NCI-H2081 (cell line): ENCODE results near the gene CAMK2B.

Experiments used
- DNase-seq, 2 experiments: peaks; one replicate each; lab custom pipeline; 2025; lab: John Stamatoyannopoulos, UW

The CAMK2B gene

DNA sequence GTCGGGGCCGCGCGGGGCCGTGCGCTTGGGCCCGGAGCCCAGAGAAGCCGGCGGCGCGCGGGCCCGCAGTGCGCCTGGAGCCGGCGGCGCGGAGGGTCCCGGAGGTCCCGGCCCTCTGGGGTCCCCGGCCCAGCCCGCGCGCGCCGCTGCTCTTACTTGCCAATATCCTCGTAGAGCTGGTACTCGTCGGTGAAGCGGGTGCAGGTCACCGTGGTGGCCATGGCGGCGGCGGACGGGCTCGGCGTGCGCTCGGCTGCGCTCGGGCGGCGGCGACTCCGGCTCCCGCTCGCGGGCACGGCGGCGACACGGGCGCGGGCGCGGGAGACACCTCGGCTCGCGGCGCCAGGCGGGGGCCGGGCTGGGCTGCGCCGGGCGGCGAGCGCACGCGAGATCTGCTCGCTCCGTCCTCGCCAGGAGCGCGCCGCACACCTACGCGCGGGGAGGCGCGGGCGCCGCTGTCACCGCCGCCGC, at the start of gene CAMK2B:
Gene CAMK2B, minus strand, starts transcription at position 394 of the 471 bp plus-strand sequence. Its CDS starts 173 bp downstream, at position 221.
- peak; percentile 33 to 43 for DNase-seq

DNA sequence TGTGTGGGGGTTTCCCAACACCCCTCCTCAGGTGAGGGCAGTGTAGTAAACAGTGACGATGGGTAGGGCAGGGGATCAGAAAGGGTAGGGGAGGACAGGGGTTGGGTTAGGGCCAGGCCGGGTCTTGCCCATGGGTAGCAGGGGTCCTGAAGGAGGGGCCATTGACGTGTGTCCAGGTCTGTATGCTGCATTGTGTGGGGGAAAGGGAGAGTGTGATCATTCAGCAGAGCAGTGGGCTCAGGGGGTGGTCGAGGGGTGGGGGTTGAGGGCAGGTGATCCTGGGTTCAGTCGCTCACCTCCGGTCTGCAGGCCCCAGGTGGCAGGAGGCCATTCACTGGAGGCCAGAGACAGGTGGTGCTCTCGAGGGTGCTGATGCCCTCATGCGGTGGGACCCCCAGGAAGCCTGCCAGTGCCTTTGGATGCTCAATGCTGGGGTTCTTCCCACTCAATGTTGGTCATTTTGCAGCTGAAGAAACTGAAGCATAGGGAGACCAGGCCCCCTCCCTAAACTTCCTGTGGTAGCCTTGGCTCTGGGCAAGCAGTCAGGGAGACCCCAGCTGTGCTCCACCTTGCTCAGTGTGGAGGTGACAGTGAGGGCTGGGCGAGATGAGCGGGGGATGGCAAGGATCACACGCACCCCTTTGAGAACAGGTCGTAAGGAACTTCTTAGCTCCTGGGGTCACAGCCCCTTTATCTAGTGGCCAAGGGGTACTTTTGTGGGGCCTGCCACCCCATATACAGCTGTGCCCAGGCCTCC, 48.8 kb upstream of the CAMK2B start:
- DNase-seq = no peak

DNA sequence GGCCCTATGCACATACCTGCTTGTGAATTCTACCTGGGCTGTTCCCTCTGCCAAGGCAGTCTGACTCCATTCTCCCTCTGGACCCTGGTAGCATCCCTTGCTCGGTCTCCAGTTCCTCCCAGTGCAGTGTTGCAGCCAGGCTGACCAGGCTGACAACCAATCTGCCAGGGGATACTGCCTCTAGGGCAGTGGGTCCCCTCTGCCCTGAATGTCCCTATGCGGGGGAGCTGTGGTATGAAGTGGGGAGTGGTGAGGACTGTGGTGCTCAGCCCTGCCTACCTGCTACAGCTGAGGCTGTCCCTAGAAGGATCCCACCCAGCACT, 48.0 kb upstream of the CAMK2B start:
- DNase-seq = no peak

DNA sequence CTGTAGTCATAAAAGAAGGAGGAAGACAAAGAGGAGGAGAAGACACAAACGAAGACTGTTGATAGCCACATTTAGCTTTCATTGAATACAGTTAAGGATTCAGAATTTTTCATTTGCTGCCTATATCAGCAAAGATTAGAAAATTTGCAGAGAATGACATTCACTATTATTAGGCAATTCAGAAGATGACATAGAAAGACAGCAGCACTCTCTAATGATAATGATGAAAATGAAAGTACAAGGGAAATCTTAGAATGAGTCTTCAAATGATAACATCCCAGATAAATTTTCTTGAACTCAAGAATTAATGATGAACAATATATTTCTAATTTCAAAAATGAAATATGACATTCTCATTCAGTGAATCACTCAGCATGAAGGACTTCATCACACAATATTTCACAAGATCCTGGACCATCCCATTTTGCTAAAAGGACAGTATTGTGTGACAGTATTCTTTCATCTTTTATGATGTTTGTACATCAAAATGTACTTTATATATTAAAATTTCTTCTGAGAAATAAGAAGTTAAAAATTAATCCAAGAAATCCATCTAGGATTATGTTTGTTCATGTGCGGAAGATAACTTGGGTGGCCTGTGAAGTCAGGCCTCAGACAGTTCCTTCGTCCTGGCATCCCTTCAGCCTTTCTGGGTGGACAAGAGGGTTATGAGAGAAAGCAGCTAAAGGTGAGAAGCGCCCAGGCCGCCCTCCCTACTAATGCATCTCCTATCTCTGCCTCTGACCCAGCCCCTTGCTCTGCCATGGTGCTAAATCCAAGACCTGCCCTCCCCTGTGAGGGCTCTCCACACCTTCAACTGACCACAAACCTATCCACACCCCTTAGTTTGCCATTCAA, 47.4 kb upstream of the CAMK2B start:
- DNase-seq = no peak

DNA sequence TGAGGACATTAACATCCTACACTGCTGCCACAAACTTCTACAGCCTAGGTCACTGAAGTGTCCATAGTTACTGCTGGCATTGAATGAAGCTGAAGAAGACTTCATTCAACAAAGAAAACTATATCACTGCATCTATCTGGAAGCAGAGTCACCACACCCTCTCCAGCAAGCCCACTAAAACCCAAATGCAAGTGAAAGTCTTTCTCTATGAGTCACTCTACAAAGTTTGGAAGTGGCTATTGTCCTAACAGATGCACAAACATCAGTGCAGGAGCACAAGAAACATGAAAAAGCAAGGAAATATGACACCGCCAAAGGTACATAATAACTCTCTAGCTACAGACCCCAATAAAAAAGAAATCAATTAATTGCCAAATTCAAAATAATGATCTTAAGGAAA, 43.5 kb upstream of the CAMK2B start:
- DNase-seq = no peak

DNA sequence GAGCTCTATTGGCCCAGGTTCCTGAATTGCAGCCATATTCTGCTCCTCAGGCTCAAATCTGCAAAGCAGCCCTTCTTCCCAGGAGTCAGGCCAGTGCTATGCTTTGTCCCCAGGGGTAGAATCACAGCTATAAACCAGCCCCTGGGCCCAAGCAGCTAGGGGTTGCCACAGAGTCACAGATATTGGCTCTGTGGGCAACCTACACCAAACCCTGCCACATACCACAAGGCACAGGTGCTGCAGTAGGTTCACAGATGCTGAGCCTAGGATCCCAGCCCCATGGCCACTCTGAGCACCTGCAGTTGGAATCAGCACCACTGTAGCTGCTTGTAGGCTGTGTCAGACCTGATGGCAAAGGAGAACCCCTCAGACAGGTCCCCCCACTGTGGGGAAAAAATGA, 43.1 kb upstream of the CAMK2B start:
- no peak for DNase-seq

DNA sequence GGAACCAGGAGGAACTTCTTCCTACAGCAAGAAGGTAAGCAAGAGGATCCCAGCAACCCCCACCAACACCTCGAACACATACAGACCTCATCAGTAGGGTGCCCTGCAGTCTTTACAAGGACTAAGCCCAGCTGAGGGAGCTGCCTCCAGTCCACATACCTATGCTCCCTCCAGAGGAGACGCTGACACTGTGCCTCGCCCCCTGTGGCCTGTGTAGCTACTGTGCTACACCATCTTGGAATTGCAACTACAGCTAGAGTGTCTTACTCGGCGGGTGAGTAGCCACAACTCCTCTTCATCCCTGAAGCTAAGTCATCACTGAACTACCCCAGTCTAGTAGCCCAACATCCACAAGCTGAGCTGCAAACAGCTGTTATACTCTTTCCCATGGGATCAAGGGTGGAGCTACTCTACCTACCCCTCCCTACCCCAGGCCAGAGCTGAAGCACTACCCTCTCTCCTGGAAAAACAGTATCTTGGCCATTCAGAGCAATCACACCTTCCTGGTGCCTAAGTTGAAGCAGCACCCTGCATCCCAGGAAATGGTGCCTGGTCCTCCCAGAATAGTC, 42.2 kb upstream of the CAMK2B start:
- DNase-seq = no peak

DNA sequence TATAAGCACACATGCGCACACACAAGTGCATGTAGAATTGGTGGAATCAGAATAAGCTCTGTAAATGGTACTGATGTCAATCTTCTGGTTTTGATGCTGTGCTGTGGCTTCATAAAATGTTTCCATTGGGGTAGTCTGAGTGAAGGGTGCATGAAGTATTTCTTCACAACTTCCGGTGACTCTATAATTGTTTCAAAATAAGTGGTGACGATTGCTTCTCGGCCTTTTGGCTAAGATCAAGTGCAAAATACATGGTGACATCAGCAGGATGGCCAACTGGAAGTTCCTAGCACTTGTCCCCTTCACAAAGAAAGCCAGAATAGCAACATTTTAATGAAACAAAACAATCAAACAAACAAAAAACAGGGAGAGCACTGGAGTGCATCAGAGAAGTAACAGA, 41.6 kb upstream of the CAMK2B start:
- DNase-seq = no peak

DNA sequence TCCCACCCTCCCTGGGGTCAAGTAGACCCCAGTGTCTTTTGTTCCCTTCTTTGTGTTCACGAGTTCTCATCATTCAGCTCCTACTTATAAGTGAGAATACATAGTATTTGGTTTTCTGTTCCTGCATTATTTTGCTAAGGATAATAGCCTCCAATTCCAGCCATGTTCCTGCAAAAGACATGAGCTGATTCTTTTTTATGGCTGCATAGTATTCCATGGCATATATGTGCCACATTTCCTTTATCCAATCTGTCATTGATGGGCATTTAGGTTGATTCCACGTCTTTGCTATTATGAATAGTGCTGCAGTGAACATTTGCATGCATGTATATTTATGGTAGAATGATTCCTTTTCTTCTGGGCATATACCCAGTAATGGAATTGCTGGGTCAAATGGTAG, 28.3 kb upstream of the CAMK2B start:
- DNase-seq = no peak

DNA sequence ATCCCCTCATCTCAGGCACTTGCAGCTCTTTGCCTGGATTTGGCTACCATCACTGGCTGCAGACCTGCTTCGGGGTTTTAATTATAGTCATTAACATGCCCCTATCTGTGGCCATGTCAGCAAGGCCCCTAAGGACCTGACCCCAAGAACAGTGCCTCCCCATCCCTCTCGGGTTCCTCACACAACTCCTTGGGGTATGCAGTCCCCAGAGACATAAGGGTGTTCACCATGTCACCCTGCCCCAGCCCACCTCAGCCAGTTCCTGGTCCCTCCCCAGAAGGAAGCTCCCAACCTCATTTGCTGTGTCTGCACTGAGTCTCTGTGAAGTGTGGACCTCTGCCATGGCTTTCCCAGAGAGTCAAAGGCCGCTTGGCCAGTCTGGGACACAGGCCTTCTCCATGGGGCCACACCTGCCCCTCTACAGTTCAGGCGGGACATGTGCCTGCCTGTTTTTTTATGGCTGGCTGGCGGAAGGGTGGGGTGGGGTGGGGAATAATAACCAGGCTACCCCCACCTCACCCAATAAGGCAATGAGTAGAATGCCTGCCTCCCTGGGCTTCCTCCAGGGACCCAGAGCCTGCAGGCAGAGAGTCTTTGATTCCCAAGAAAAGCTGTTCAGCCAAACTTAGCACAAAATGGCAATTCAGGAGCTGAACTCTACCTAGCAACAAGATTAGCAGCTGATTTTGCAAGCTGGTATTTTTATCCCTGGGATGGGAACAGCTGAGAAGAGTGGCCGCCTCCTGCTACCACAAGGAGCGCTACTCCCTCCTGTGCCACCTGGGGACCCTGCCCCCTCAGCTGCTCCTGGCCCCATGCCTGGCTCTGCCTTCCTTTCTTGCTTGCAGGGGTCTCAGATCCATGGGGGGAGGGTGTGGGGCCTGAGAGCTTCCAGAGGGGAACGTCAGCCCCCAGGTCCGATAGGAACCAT, 23.7 kb upstream of the CAMK2B start:
- DNase-seq = no peak

DNA sequence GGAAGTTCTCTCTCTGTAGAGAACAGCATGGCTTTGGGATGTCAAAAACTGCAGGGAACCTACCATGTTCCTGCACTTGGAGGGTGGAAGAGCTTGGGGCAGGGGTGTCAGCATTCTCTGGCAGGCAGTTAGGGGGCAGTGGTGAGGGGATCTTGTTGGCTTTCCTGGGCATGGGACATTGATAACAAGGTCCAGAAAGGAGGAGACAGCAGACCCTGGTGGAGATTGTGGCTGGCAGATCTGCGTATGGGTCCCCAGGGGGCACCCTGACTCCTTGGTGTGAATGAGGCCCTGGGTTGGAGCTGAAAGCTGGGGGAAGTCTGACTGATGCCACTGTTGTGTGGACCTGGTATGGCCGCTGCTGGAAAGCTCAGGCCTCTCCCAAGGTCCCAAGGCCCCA, 22.9 kb upstream of the CAMK2B start:
- DNase-seq = no peak

DNA sequence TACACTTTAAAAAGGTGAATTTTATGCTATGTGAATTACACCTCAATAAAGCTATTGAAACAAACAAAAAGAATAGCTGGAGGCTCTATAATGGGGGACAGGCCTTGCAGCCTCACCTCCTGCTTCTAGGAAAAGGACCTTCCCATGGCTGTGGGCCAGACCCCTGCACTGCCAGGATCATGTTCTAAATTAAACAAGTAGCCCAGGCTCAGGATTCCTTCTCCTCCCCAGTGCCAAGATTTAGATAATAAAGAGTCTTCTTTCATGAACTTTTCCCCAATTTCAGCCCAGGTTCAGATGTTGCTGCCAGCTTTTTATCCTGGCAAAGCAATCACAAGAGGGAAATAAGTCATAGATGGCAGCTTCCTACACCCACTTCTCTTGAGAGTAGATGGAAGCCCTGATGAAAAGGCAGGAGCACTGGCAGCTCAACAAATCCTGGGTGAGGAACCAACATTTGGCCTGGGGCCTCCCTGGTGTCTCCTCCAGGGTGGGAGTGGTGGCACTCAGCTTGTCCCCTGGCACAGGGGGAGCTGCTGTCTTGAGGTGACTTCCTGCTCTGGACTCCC, 22.2 kb upstream of the CAMK2B start:
- no peak for DNase-seq

DNA sequence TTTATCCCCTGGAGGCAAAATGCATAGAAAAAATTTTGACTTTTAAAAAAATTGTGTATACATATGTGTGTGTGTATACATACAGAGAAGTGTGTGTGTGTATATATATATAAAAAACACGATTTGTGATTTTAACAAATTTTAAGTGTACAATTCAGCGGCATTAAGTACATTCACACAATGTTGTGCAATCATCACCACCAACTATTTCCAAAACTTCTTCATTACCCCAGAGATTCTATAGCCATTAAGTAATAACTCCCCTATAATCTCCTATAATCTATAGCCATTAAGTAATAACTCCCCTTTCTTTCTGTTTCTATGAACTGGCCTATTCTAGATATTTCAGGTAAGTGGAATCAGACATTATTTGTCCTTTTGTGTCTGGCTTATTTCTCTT, 20.7 kb upstream of the CAMK2B start:
- no peak for DNase-seq

DNA sequence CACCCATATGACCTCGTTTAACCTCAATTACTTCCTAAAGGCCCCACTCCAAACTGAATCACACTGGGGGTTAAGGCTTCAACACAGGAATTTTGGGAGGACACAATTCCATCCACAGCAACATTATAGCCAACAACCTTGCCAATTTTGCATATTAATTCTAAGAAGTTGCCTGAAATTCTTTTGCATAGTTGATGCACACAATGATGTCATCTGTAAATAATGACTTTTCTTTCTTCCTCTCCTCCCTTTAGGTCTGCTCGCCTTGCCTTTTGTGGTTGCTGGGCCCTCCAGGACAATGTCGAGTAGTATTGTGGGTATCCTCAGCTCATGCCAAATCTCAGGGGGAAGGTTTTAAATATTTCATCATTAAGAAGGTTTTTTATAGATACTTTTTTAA, 16.0 kb upstream of the CAMK2B start:
- DNase-seq = no peak

DNA sequence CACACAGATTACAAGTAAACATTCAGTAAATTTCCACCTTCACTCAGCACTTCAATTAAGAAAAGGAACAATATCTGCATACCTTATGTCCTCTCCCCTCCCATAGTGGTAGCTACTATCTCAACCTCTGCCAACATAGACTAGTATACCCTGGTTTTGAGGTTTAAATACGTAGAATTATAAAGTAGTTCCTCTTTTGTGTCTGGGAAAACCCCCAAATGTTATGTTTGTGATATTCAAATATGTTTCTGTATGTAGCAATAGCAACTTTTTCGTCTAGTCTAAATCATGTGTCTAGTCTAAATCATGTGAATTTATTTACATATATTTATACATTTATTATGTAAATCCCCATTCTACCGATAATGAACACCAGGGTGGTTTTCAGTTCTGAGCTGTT, 13.2 kb upstream of the CAMK2B start:
- no peak for DNase-seq

DNA sequence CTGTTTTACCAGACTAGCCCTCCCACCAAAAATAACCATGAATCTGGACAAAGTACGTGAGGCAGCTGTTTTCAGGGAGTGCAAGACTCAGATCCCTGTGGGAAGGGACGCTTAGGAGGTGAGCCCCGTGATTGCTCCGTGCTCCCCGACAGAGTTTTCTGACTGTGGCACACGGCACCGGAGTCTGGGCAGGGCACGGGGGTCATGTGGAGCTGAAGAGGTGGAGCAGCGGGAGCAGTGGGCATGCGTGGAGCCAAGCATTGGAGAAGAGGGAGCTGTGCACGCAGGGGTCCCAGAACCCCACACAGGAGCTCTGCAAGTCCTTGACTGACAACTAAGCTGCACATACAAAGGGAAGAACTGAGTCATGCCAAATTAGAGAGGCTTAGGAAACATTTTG, 11.1 kb upstream of the CAMK2B start:
- DNase-seq = no peak

DNA sequence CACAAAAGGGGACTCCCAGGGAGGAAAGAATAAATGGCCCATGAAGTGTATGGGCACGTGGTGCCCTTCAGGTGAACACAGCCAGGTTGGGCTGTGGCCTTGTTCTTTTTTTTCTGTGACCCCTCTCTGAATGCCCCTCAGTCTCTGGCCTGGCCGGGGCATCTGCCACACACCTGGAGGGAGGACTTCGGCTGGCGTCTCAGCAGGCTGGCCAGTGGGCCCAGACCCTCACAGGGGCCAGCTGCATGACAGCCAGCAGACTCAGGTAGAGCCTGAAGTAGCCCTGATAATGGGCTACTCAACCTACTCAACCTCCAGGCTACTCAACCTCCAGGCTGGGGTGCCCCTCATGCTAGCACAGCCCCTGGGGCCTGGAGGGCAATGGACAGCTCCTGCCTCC, 9.8 kb upstream of the CAMK2B start:
- DNase-seq = no peak

DNA sequence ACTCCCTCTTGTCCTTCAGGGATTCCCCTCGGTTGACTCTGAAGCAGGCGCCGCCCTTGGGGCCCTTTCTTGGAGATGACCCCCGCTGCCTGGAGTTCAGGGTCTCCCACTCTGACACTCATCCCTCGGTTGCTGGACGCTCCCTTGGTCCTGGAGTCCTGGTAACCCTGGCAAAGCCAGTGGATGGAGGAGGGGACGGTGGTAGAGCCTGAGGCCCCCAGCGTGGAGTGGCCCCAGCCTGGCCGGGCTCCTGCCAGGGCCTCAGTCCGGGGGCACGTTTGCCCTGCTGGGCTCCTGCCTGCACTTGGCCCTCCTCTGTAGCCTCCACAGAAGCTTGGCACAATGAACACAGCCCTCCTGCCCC, 9.3 kb upstream of the CAMK2B start:
- DNase-seq = no peak

DNA sequence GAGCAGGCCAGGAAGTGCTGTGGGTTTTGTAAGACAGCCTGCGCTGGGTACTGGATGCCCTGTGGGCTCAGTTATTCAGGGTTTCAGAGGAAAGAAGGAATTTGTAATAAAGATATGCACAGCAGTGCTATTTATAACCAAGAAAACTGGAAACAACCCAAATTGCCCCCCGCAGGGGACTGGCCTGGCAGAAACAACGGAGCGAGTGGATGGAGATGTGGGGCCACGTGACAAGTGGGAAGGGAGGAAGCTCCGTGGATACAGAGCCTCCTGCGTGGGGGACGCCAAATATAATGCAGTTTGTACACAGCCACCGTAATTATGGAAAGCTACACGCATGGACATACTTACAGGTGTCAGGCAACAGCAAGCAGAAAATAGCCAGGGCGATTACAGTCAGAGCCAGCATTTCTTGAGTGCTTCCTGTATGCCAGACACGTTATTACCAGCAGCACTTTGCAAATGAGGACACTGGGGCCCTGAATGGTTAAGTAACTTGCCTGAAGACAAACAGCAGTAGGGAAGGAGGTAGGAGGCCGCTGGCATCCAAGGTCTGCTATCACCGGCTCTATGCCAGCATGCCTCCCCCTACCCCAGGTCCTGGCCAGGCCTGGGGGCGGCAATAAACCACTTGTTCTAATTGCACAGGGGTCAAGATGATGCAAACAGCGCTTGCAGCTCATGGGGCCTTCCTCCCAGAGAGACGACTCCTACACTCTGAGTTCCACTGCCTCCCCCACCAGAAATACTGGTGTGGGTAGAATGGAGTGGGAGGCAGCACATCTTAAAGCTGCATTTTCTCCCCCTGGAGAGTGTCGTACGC, 8.7 kb upstream of the CAMK2B start:
- DNase-seq = peak in 1 of 2 experiments; percentile 59

DNA sequence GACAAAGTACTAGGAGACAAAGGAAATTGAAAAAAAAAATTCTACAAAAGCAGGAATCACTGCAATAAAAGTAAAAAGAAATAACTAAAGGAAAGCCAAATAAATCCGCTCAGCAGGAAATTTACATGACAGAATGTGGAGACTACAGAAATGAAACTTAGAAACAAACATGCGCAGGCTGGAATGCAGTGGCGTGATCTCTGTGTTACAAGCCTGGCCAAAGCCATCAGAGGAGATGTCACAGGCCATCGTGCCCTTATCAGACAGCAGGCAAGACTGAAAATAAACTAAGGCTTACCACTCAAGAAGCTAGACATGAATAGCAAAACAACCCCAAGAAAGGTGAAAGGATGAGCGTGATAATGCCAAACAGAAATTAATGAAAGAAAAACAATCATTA, 6.3 kb upstream of the CAMK2B start:
- DNase-seq = no peak

DNA sequence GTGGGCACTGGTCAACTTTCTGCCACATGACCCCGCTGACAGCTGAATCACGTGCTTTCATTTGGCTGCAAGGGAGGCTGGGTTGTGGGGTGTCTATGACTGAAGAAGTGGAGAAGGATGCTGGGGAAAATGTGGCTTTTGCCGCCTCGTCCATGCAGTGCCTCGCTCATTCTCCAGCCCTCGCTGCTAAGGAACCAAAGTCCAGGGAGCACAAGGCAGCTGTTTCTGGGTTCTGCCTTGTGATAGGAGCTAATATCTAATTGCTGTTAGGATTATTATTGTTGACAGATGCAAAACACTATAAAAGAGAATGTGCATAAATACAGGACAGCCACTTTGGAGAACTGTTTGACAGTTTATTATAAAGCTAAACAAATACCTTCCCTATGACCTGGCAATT, 4.9 kb upstream of the CAMK2B start:
- DNase-seq = no peak
